GM18520 (cell line): ENCODE measurements around the gene RHBDF2.

ENCODE experiments used
- ATAC-seq: cut with Tn5 transposase; IDR thresholded peaks from one replicate; pipeline ENCODE4 v1.9.1; 2021; ENCODE audit not compliant: unreplicated experiment

Gene RHBDF2

GRCh38 chr17:76467366-76467765 is 33.9 kb downstream of the RHBDF2 start, which contains the start of gene AANAT:
AANAT (plus strand) TSS chr17:76467603; CDS start chr17:76468747, 1,144 bp downstream.
- no peak for ATAC-seq

GRCh38 chr17:76466775-76467130 is 34.5 kb downstream of the RHBDF2 start:
- ATAC-seq = no peak

DNA sequence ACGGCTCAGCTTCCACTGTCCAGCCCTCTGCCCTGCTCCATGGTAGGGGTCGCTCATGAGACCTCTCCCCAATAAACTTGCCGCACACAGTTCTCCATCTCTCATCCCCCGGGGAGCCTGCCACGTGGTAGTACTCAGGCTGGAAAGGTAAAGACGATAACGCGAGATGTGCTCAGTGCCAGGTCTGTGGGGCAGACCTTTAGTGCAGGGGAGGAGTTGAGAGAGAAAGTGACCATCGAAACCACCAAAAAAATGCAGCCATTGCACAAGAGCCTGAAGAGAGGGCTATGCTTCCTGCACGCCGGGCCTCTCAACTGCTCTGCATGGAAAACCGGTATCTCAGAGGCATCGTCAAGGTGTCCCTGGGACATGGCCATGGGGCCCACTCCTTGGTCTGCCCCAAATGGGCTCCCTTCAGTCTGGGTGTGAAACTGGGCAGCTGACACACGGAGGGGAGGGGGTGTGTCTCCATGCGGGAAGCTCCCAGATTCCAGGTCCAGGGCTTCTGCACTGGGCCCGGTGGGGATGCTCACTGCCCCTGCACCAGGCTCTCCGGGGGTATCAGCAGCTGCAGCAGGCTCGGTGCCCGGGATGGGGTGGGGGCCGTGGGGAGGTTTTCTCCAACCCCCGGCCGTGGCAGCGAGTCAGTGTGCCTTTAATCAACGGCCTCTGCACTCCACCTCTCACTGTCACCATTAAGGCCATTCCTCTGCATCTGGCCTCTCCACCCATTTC is 38.5 kb downstream of the RHBDF2 start:
- ATAC-seq = no peak

DNA sequence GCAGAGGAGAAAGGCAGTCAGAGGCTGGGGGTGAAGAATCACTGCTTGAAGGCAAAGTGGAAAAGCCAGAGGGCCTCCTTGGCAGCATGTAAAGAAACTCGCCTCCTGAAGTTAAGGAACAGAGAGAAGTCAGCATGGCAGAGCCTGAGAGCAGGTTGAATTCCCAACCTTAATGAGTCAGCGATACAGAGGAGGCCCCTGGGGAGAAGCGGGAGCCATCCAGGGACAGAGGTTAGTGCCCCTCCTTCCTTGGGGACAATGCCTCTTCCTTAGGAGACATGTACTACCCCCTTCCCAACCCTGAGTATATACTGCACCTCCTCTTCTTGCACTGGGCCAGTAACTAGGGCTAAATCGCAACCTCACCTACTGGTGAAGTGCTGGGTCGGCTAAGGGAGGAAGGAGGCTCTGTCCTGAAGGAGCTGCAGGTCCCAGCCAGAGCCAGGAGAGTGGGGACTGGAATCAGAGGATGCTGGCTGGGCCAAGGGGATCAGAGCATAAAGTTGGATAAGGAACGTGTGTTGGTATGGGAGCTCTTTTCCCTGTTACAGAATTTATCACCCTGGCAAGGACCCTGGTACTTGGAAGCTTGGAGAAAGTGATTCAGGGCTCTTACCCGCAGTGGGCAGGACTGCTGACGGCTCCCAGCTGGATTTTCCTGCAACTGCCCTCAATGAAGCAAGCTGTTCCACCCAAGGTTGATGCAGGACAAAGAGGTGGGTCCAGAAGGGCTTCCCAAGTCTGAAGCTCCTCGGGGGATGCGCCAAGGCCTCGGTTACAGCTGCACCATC is 39.3 kb downstream of the RHBDF2 start:
- ATAC-seq = no peak

DNA sequence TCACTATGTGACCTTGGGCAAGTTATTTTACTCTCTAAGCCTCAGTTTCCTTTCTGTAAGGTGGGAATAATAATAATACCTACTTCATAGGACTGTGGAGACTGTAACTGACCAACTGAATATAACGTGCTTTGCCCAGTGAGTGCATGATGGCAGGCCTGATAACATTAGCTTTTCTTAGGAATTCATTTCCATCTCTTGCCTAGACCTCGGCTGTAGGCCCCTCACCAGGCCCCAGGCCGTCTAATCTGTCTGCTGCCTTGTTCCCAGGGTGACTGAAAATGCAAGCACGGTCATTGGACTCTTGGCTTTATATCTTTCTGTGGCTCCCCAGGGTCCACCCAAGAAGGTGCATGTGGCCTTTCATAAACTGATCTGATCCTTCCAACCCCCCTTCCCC is 41.5 kb downstream of the RHBDF2 start:
- ATAC-seq = no peak

DNA sequence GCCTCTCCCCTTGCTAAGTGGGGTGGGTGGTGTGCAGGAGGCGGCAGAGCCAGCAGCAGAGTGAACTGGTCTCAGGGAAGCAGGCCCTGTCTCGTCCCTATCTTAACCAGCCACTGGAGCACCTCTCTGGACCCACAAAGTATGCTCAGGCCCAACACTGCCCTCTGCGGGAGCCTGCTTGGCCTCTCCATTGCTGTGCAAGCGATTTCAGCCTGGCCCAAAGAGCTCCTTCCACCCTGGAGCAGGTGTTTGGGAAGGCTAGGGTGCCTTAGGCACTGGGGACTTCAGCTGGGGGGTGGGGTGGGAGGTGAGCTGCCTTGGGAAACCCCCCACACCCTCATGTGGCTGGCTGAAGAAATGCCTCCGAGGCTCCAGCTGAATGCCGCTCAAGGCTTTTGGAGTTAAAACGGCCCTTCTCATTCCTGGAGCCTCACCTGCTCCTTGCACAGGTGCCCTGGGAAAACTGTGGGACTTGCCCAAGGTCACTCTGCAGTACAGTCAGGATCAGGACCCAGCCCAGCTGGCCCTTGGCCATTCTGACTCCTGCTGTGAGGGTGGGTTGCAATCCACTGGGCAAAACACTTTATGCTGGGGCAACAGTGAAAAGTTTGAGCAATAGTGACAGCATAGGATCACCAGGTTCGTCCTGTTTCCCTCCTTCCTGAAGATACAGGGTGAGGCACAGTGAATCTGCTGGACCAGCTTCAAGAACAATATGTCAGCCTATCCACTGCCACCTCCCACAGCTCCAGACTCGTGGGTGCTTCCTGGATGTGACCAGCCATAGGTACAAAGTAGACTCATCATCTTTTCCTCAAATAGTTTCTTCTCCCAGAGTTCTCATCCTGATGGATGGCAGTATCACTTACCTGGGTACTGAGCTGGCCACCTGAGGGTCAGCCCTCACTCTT is 42.4 kb downstream of the RHBDF2 start:
- no peak for ATAC-seq

DNA sequence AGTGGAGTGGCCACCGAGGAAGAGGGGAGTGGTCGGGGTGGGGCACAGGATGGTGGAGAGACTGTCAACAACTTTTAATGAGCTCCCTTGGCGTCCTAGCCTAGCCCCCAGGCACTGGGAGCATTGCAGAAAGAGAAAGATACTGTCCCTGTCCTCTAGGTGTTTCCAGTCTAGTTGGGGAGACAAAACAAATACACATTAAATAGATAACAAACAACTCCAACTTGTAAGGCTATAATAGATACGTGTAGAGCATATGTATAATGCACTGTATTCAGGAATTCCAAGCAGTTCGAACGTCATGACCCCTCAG is 47.8 kb downstream of the RHBDF2 start:
- no peak for ATAC-seq

DNA sequence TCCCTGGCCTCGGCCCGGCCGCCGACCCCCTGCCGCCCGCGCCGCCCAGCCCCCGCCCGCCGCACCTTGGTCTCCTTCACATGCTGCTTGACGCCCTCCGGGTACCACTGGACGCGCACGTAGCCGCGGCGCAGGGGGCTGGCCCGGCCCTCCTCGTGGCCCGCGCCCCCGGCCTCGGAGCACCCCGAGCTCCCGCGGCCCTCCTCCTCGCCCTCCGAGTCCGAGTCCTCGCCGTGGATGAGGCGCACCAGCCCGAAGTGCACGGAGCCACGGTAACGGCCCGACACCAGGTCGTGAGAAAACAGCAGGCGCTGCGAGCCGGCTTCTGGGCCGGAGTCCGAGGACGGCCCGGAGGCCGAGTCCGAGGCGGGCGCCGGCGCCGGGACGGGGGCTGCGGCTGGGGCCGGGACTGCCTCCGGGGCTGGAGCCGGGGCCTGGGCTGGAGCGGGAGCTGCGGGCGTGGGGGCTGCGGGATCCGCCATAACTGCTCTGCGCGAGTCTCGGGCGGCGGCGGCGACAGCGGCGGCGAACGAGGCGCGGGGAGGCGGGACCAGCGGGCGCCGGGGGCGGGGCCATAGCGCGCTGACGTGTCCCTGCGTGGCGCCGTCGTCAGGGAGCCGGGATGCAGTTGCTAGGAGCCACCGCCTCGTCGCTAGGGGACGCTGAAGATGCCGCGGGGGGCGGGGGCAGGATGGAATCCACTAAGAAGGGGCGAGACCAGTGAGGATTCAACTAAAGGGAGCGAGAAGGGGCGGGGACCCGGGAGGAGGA is 48.4 kb downstream of the RHBDF2 start, which contains the start of gene UBE2O:
Gene UBE2O, minus strand, starts transcription at position 493 of the 771 bp plus-strand sequence. Its CDS starts 11 bp downstream, at position 482.
- peak; percentile 91 for ATAC-seq

- peak; percentile 6 for ATAC-seq
Observed at GRCh38 chr17:76452127-76452659, 49.0 kb downstream of the RHBDF2 start.

GRCh38 chr17:76451506-76451905 is 49.7 kb downstream of the RHBDF2 start:
- ATAC-seq = no peak

DNA sequence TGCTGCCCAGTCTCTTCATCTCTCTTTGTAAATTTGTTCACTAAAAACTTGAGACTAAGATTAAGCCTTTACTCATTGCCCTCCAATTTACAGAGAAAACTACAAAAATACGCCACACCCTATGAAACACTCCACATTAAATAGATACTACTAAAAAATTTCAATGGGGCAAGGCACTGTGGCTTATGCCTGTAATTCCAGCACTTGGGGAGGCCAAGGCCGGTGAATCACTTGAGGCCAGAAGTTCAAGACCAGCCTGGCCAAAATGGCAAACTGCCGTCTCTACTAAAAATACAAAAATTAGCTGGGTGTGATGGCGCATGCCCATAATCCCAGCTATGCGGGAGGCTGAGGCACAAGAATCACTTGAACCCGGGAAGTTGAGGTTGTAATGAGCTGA is 52.1 kb downstream of the RHBDF2 start:
- ATAC-seq = no peak

GRCh38 chr17:76447931-76448652 is 53.1 kb downstream of the RHBDF2 start:
- no peak for ATAC-seq

- no peak for ATAC-seq
Observed at GRCh38 chr17:76446449-76447231, 54.6 kb downstream of the RHBDF2 start.

DNA sequence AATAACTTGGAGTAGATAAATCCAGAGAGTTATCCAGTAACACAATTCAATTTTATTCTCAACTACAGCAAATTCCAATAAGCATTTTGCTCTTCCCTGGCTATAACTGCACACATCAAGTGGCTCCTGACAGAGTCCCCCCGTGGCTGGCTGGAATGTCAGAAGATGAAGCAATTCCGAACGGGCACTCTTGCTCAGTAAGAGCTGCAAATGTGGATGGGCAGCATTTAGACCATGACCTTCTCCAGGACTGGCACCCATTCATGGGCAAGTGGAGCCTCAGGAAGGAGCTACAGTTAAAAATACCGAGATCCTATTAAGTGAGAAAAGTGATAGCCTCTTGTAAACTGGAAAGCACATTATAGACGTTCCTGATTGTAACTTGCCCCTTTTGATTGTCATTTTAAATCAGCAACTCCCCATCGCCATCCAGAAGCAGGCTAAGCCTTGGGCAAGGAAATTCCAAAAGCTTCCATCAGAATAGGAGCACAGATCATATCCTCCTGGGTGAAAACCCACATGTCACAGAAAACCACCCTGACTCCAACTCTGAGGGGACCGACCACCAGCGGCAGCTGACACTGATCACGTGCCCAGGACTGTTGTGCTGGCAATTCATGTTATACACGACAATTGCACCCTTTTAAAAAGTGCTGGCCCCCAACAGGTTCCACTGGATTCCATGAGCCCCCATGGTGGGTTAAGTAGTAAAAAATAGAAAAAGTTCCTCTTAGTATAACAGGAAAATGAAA is 55.4 kb downstream of the RHBDF2 start:
- ATAC-seq = no peak

DNA sequence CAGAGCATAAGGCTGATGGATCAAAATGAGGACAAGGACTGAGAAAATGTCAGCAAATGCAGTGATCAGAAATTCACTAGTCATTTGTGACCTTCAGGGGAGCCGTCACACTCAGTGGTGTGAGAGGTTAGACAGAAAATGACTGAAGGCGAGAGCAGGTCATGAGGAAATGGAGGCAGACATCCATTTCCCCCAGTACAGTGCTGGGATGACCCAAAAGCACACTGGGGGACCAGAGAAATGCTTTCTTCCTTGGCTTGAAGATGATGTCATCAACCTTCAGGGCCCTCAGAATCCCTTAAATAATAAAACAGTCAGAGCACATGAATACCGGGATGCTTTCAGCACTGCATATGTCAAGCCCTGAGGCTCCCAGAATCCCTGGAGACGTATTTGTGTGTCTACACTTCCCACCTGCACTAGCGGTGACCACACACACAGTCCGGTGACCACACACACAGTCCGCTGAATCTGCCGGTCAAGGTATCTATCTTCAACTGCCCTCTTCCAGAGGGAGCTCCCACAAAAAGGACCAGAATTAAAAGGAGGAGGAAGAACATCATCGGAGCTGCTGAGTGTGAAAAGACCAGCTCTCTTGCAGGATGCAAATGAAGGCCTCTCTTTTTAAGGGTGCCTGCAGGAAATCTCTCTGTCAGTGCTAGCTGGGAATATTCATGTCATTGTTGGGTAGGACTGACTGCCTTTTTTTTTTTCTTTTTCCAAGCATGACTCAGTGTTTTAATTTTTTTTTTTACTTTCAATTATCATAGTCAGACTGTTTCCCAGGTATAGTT is 56.5 kb downstream of the RHBDF2 start:
- no peak for ATAC-seq

DNA sequence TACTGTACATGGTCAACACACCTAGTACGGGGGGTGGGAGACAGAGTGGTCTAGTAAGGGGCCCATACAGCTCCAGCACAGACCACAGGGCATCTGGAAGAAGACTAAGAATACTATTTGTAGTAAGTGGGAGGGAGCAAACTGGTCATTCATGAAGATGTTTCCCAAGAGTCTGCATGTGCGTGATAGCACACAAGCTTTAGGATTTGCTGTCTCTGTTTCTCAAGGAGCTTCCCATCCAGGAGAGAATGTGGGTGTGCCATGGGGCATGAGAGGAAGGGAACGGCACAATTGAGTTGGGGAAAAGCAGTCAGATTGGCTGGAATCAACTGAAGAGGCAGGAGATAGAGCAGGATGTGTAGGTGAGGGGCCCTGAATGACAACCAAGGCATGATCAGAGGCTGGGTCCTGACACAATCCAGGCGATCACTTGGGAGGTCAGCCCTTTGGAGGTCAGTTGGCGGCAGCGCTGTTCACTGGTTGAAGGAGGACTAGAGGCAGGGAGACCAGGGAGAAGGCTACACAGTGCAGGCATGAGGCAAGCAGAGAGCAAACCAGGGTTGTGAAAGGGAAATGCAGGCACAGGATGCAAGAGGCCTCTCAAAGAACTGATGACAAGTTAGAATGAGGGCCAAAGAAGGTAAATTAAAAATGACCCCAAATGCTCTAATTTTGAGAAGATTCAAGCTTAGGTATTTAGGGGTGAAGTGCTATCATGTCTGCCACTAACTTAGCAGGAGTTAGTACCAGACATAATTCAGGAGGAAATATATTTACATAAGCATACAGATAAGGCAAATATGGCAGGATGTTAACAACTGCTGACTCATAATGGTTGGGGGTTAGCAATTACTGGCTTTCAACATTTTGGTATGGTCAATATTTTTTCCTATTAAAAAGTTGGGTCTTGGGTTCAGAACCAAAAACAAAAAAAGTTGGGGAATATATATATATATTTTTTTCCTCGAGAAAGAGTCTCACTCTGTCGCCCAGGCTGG is 58.6 kb downstream of the RHBDF2 start:
- no peak for ATAC-seq
